ENCODE results near the gene ADAMTS2. TPM values are rescaled to one million over a fixed set of nuclear protein-coding genes. Genes with fewer than 3 reads are reported as not detected.

The ADAMTS2 gene
- total and polyA plus RNA-seq, 2 of the 8 experiments (the other 6 are each of a cell fraction or from before 2014, with no cell fraction given): 6.6 to 7.3 TPM

DNA sequence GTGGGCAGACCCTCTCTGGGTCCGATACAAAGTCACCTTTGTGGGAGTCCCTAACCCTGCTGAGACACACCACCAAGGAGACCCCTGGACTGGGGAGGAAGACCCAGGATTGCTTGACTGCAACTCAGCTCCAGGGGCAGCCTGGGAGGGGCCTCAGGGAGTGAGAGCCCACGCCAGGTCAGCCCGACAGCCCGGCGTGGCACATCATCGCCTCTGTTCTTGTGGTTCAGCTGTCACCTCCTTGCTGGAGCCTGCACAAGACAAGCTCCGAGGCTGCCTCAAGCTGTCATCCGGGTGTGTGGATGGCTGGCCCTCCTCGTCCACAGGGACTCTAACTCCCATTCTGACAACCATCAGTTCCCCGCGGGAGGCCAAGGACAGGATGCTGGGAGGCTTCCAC lies 151.5 kb downstream of the ADAMTS2 start:
- no peak overlapping the region for H3K4me3 ChIP-seq (ENCODE audit: extremely low read depth in 1 of 4, insufficient read depth in 2 of 4, low read depth in 3 of 4, low read length in 4 of 4)
- no peak overlapping the region for H3K9ac ChIP-seq (replicated peaks in 1 of 4; ENCODE audit: extremely low read depth in 1 of 4, low read depth in 3 of 4, low read length in 3 of 4)
- POLR2A ChIA-PET (ENCODE audit: partially characterized antibody): no interaction called here
- no peak for DNase-seq (ENCODE audit: low read depth in 1 of 2, low spot score in 2 of 2)
- H3K79me2 ChIP-seq (ENCODE audit: control insufficient read depth in 1 of 2, insufficient read depth in 2 of 2, low read length in 2 of 2): no peaks in the 10 kb centered on the region
- no peaks in the 10 kb centered on the region for H3K27me3 ChIP-seq (replicated peaks in 1 of 4; ENCODE audit: control insufficient read depth in 3 of 4, extremely low read depth in 1 of 4, insufficient read depth in 3 of 4, low read length in 3 of 4)
- no peak overlapping the region for H2BK15ac ChIP-seq (ENCODE audit: low read length)
- no peaks in the 10 kb centered on the region for H3K36me3 ChIP-seq (ENCODE audit: control insufficient read depth in 2 of 4, insufficient read depth in 4 of 4, low read length in 3 of 4)
- no peak overlapping the region for H3K27ac ChIP-seq (ENCODE audit: low read depth, low read length)
- no peak overlapping the region for H4K91ac ChIP-seq (replicated peaks; ENCODE audit: insufficient read length, low read length)
- H2BK5ac ChIP-seq (ENCODE audit: low read depth, low read length): no peak overlapping the region; the same call in 1 of the 2 replicates
- H3K9me3 ChIP-seq (ENCODE audit: insufficient read depth in 2 of 2, low read depth in 1 of 2, low read length in 1 of 2): no peaks in the 10 kb centered on the region
- H4K20me1 ChIP-seq (replicated peaks in 1 of 2; ENCODE audit: control insufficient read depth in 1 of 2, insufficient read depth in 2 of 2, low read length in 2 of 2): peaks cover 0 to 2% of the 10 kb centered on the region in 2 experiments
- no peak for FAIRE-seq
- H4K5ac ChIP-seq (ENCODE audit: insufficient read length, low read depth, low read length): no peak overlapping the region
- no peak overlapping the region for H3K56ac ChIP-seq (replicated peaks; ENCODE audit: insufficient read length, low read depth, low read length)
- H3K4me2 ChIP-seq (ENCODE audit: insufficient read depth in 1 of 2, low read depth in 2 of 2, low read length in 2 of 2): no peak overlapping the region
- no peak overlapping the region for H2BK12ac ChIP-seq (ENCODE audit: low read depth, low read length)
- no peak overlapping the region for H3K14ac ChIP-seq (ENCODE audit: insufficient read length)
- no peak overlapping the region for H3K4ac ChIP-seq (replicated peaks; ENCODE audit: insufficient read length, low read depth, low read length)
- no peak overlapping the region for H3K23ac ChIP-seq (ENCODE audit: insufficient read length)
- H2BK20ac ChIP-seq (ENCODE audit: low read length): no peak overlapping the region
- no peak overlapping the region for H3K18ac ChIP-seq (ENCODE audit: extremely low read depth, low read length)
- no peak overlapping the region for H2AFZ ChIP-seq (ENCODE audit: low read length)
- H3K23me2 ChIP-seq (ENCODE audit: low read depth, low read length): no peaks in the 10 kb centered on the region
- peaks cover under 1 to 13% (median 4%) of the 10 kb centered on the region in 4 experiments; a peak in 6 of 7 replicates for H3K4me1 ChIP-seq (replicated peaks in 1 of 4; ENCODE audit: control insufficient read depth in 3 of 4, insufficient read depth in 4 of 4, low read length in 3 of 4)
- WGBS, 2 experiments (ENCODE audit: extremely low coverage in 1 of 2, insufficient coverage in 1 of 2, insufficient read length in 1 of 2, insufficient replicate concordance in 2 of 2, low coverage in 1 of 2, low lambda C conversion rate in 2 of 2, missing lambda C conversion rate in 1 of 2): 95% methylated on average over 11 of the region's 11 CpGs; no CpG with 5 or more reads in 1 of the 2 experiments
- CTCF ChIA-PET (ENCODE audit: partially characterized antibody): no interaction called here
- H4K8ac ChIP-seq (ENCODE audit: extremely low read depth, insufficient read depth, low read length): no peak overlapping the region
- no peak overlapping the region for H2BK120ac ChIP-seq (replicated peaks; ENCODE audit: low read depth, low read length)
- no peak overlapping the region for H2AK5ac ChIP-seq (ENCODE audit: low read depth, low read length)
- H3K79me1 ChIP-seq (ENCODE audit: low read depth, low read length): no peaks in the 10 kb centered on the region
